Spleen (tissue), 7 donors: ENCODE data around the gene EIF2S2.

Experiments used
- POLR2A ChIP-seq, 3 donors: fragments of 450-650 bp; IDR thresholded peaks; one replicate each; pipeline ENCODE4 v1.5.1; 2017; ENCODE audit warnings: antibody characterized with exemption in 3 of 3, mild to moderate bottlenecking in 1 of 3
- POLR2AphosphoS5 ChIP-seq, 3 donors: sonication (generic); formaldehyde crosslinking; IDR thresholded peaks; one replicate each; pipeline ENCODE4 v1.5.1; 2017; ENCODE audit warnings: antibody characterized with exemption in 3 of 3
- TF ChIP-seq, protein P1 (sequence below), 11 experiments: fragments of 200-600 bp in 7 of 11; fragments of 450-650 bp in 4 of 11; sonication (generic) in 4 of 11; IDR thresholded peaks in 8 of 11; conservative IDR thresholded peaks in 3 of 11; 1 replicate in 7 of 11; 2 replicates in 4 of 11; pipeline versions ENCODE4 v1.4.0 to v1.8.0; 2016 to 2021; ENCODE audit warnings: antibody characterized with exemption in 11 of 11, inconsistent platforms in 4 of 11, mild to moderate bottlenecking in 1 of 11
- donor health status: DM: no; HTN: no; CAD: no; lungs with moderate emphysema.
- donor health status: DM: no; HTN: no; CAD: no.
- donor health status: DM: no; HTN: no; CAD: no.

DNA sequence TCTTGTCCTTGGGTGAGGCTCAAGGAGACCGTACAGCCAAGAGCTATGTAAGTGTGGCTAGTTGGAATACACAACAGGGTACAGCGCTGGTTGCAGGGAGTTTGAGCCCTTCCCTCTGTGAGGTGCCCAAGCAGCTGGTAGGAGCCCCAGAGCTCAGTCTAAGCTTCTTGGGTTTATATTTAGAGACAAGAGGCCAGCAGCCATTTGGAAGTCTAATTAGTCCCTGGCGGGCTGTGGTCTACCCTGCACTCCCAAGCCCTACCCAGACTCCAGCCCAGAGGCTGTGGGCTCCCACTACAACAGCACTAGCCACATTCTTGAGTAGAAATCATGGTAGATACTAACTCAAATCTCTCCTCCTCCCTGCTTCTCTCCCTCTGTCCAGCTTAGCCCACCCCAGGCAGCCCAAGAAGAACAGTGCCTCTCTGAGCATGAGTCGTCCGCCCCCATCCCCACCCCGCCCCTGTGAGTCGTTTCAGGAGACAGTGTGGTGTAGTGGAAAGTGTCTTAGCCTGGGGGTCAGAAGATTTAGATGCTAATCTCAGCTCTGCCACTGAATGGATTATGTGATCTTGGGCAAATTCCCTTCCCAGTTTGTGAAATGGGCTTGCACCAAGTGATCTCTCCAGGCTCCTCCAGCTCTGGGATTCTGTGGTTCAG, 37.8 kb downstream of the EIF2S2 start:
- TF ChIP-seq, protein P1, sequence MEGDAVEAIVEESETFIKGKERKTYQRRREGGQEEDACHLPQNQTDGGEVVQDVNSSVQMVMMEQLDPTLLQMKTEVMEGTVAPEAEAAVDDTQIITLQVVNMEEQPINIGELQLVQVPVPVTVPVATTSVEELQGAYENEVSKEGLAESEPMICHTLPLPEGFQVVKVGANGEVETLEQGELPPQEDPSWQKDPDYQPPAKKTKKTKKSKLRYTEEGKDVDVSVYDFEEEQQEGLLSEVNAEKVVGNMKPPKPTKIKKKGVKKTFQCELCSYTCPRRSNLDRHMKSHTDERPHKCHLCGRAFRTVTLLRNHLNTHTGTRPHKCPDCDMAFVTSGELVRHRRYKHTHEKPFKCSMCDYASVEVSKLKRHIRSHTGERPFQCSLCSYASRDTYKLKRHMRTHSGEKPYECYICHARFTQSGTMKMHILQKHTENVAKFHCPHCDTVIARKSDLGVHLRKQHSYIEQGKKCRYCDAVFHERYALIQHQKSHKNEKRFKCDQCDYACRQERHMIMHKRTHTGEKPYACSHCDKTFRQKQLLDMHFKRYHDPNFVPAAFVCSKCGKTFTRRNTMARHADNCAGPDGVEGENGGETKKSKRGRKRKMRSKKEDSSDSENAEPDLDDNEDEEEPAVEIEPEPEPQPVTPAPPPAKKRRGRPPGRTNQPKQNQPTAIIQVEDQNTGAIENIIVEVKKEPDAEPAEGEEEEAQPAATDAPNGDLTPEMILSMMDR (IDR thresholded peaks at IDR 0.05 in 8 of 11, conservative IDR thresholded peaks at IDR 0.05 in 3 of 11), result no peak
- TF ChIP-seq POLR2AphosphoS5 (IDR thresholded peaks at IDR 0.05) (no peak), POLR2A (IDR thresholded peaks at IDR 0.05) (no peak)
